ENCODE results near the gene APBA2.

- TF ChIP-seq, protein P1, sequence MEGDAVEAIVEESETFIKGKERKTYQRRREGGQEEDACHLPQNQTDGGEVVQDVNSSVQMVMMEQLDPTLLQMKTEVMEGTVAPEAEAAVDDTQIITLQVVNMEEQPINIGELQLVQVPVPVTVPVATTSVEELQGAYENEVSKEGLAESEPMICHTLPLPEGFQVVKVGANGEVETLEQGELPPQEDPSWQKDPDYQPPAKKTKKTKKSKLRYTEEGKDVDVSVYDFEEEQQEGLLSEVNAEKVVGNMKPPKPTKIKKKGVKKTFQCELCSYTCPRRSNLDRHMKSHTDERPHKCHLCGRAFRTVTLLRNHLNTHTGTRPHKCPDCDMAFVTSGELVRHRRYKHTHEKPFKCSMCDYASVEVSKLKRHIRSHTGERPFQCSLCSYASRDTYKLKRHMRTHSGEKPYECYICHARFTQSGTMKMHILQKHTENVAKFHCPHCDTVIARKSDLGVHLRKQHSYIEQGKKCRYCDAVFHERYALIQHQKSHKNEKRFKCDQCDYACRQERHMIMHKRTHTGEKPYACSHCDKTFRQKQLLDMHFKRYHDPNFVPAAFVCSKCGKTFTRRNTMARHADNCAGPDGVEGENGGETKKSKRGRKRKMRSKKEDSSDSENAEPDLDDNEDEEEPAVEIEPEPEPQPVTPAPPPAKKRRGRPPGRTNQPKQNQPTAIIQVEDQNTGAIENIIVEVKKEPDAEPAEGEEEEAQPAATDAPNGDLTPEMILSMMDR (IDR thresholded peaks at IDR 0.05): no peak
- no peak for TF ChIP-seq POLR2AphosphoS5 (IDR thresholded peaks at IDR 0.05)
- TF ChIP-seq POLR2A (IDR thresholded peaks at IDR 0.05): no peak
- no peak for TF ChIP-seq EP300 (IDR thresholded peaks at IDR 0.05)
Measured at GRCh38 chr15:29072444-29072843, 186.7 kb downstream of the APBA2 start.
